GM12873 (cell line): Measurements from ENCODE around the gene COBL.

Experiments
- CTCF ChIP-seq: IDR thresholded peaks from 2 replicates; pipeline ENCODE4 v1.5.1; 2012; ENCODE audit warnings: low read depth, mild to moderate bottlenecking, moderate library complexity, low read length, control low read depth; ENCODE audit not compliant: insufficient read depth; ENCODE audit errors: missing control alignments

The COBL gene

GRCh38 chr7:51301806-51302205 lies 14.8 kb downstream of the COBL start:
- no peak for TF ChIP-seq CTCF

- no peak for TF ChIP-seq CTCF
Measured at GRCh38 chr7:51300762-51301674, 15.6 kb downstream of the COBL start.

- peak; percentile 13 for TF ChIP-seq CTCF
Measured at GRCh38 chr7:51299391-51300133, 17.0 kb downstream of the COBL start.

GRCh38 chr7:51298912-51299311 lies 17.7 kb downstream of the COBL start:
- no peak for TF ChIP-seq CTCF

- TF ChIP-seq CTCF, result no peak
Measured at GRCh38 chr7:51297986-51298385, 18.6 kb downstream of the COBL start.

- no peak for TF ChIP-seq CTCF
Measured at GRCh38 chr7:51295440-51296245, 21.0 kb downstream of the COBL start.
